ENCODE data around the gene IFNL3. TPM values are rescaled to one million over a fixed set of nuclear protein-coding genes. Genes with fewer than 3 reads are reported as not detected.

IFNL3 gene
- total and polyA plus RNA-seq, 9 of the 15 experiments (the other 6 are each of a cell fraction or from before 2014, with no cell fraction given): not detected

DNA sequence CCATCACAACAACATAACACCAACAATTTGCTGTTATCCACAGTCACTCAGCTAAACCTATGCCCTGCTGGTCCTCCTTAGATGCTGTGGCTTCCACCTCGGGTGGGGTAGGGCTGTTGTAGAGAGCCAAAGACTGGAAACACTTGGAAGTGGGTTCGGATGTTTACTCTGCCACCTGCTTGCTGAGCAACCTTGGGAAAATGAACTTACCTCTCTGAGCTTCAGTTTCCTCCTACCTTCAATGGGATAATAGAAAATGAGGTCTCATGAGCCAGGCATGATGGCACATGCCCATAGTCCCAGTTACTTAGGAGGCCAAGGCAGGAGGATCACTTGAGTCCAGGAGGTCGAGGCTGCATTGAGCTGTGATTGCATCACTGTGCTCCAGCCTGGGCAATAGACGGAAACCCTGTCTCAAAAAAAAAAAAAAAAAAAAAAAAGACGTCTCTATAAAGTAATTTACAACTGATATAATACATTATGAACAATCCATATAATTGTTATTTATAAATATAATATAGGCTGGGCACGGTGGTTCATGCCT, 37.4 kb downstream of the IFNL3 start (continued):
- TF ChIP-seq, protein P1, sequence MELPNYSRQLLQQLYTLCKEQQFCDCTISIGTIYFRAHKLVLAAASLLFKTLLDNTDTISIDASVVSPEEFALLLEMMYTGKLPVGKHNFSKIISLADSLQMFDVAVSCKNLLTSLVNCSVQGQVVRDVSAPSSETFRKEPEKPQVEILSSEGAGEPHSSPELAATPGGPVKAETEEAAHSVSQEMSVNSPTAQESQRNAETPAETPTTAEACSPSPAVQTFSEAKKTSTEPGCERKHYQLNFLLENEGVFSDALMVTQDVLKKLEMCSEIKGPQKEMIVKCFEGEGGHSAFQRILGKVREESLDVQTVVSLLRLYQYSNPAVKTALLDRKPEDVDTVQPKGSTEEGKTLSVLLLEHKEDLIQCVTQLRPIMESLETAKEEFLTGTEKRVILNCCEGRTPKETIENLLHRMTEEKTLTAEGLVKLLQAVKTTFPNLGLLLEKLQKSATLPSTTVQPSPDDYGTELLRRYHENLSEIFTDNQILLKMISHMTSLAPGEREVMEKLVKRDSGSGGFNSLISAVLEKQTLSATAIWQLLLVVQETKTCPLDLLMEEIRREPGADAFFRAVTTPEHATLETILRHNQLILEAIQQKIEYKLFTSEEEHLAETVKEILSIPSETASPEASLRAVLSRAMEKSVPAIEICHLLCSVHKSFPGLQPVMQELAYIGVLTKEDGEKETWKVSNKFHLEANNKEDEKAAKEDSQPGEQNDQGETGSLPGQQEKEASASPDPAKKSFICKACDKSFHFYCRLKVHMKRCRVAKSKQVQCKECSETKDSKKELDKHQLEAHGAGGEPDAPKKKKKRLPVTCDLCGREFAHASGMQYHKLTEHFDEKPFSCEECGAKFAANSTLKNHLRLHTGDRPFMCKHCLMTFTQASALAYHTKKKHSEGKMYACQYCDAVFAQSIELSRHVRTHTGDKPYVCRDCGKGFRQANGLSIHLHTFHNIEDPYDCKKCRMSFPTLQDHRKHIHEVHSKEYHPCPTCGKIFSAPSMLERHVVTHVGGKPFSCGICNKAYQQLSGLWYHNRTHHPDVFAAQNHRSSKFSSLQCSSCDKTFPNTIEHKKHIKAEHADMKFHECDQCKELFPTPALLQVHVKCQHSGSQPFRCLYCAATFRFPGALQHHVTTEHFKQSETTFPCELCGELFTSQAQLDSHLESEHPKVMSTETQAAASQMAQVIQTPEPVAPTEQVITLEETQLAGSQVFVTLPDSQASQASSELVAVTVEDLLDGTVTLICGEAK (IDR thresholded peaks at IDR 0.05): no peak
- TF ChIP-seq, protein P1 (CRISPR knock-in tag; IDR thresholded peaks at IDR 0.05): no peak
- TF ChIP-seq HDAC2 (IDR thresholded peaks at IDR 0.05): 0 out of 2 replicates have a peak, but pooled peaks have one; percentile 50
- no peak for TF ChIP-seq GATAD2A (IDR thresholded peaks at IDR 0.05)
- peak; percentile 54 for TF ChIP-seq RBM25 (IDR thresholded peaks at IDR 0.05; ENCODE audit: low read depth, low read length, severe bottlenecking)
- TF ChIP-seq, protein P2, sequence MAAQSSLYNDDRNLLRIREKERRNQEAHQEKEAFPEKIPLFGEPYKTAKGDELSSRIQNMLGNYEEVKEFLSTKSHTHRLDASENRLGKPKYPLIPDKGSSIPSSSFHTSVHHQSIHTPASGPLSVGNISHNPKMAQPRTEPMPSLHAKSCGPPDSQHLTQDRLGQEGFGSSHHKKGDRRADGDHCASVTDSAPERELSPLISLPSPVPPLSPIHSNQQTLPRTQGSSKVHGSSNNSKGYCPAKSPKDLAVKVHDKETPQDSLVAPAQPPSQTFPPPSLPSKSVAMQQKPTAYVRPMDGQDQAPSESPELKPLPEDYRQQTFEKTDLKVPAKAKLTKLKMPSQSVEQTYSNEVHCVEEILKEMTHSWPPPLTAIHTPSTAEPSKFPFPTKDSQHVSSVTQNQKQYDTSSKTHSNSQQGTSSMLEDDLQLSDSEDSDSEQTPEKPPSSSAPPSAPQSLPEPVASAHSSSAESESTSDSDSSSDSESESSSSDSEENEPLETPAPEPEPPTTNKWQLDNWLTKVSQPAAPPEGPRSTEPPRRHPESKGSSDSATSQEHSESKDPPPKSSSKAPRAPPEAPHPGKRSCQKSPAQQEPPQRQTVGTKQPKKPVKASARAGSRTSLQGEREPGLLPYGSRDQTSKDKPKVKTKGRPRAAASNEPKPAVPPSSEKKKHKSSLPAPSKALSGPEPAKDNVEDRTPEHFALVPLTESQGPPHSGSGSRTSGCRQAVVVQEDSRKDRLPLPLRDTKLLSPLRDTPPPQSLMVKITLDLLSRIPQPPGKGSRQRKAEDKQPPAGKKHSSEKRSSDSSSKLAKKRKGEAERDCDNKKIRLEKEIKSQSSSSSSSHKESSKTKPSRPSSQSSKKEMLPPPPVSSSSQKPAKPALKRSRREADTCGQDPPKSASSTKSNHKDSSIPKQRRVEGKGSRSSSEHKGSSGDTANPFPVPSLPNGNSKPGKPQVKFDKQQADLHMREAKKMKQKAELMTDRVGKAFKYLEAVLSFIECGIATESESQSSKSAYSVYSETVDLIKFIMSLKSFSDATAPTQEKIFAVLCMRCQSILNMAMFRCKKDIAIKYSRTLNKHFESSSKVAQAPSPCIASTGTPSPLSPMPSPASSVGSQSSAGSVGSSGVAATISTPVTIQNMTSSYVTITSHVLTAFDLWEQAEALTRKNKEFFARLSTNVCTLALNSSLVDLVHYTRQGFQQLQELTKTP (IDR thresholded peaks at IDR 0.05; ENCODE audit: low read depth in 1 of 2, partially characterized antibody in 2 of 2): no peak
- TF ChIP-seq CEBPG (CRISPR knock-in tag; IDR thresholded peaks at IDR 0.05): peak; percentile 77
- peak in 1 of 2 experiments; percentile 49; a peak in 1 of 4 replicates for TF ChIP-seq CEBPG (tag; conservative IDR thresholded peaks at IDR 0.05 in 1 of 2, IDR thresholded peaks at IDR 0.05 in 1 of 2)
- TF ChIP-seq, protein P3, sequence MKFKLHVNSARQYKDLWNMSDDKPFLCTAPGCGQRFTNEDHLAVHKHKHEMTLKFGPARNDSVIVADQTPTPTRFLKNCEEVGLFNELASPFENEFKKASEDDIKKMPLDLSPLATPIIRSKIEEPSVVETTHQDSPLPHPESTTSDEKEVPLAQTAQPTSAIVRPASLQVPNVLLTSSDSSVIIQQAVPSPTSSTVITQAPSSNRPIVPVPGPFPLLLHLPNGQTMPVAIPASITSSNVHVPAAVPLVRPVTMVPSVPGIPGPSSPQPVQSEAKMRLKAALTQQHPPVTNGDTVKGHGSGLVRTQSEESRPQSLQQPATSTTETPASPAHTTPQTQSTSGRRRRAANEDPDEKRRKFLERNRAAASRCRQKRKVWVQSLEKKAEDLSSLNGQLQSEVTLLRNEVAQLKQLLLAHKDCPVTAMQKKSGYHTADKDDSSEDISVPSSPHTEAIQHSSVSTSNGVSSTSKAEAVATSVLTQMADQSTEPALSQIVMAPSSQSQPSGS (CRISPR knock-in tag; IDR thresholded peaks at IDR 0.05): no peak
- no peak for TF ChIP-seq HNRNPK (IDR thresholded peaks at IDR 0.05; ENCODE audit: low read depth, low read length, poor library complexity, severe bottlenecking)
- TF ChIP-seq ZNF76 (CRISPR knock-in tag; IDR thresholded peaks at IDR 0.05; ENCODE audit: borderline replicate concordance): no peak
- TF ChIP-seq ELF1 (tag; IDR thresholded peaks at IDR 0.05): no peak
- no peak for TF ChIP-seq CEBPB (tag; IDR thresholded peaks at IDR 0.05)
